ENCODE results near the gene BTBD10.

BTBD10 gene

DNA sequence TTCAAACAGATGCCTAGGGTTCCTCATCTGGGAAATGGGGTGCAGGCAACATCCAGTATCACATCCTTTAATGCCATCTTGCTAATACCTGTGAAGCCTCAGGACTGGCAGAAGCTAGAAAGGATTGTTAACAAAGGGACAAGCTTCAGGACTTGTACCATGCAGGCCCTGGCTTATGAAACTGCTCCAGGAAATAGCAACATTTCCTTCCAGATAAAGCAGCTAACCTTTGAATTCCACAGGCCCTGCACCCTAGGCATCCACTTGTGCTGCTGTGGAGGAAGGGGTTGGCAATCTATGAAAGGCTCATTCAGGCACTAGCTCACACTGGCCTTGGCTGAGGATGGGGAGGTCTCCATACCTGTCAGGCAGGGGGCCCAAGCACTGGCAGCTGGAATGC is 87.2 kb downstream of the BTBD10 start:
- no peak for DNase-seq (ENCODE audit: low read depth in 2 of 2)

DNA sequence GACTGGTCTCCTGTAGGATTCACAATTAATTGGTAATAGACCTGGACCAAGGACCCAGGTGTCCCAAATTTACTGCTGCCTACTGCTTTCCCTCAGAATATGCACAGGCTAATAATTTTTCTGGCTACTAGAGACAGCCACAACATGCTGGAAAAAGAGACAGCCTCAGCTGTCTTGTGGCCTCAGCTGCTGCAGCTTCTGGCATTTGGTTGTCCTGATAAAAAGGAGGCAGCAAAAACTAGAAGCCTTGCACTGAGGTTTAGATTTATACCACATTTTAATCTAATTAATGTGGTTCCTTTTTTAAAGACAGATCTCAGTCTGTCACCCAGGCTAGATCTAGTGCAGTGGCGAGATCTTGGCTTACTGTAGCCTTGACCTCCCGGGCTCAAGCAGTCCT is 89.8 kb downstream of the BTBD10 start:
- DNase-seq (ENCODE audit: low read depth in 2 of 2): no peak

DNA sequence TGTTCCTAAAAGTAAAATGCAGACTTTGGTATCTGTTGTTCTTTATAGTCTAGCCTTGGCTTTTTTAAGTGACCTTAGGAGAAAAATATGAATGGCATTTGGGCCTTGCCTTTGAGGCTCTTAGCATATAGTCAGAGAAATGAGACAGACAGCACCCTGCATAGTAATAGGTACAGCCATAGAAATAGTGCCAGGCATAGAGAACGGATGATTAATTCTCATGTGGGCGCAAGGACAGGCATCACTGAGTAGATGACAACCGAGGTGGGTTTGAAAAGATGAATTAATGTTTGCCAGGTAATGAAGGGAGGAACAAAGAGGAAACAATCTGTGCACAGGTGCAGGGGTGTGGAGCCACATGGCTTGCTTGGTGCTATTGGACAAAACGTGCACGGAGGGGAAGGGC is 95.0 kb downstream of the BTBD10 start:
- DNase-seq (ENCODE audit: low read depth in 2 of 2): no peak

DNA sequence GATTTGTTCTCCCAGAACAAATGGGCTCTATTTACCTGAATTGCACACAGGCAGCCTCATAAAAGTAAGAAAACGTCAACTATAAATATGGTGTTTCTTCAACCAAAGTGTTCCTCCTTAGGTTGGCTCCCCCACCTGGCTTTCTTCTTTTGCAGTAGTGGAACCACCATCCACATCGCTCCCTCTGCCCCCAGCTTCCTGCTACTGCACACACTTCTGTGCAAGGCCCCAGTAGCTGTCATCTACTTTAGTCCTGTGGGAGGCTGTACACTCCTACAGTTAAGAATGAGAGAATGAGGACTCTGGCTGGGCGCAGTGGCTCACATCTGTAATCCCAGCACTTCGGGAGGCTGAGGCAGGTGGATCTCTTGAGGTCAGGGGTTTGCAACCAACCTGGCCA is 95.9 kb downstream of the BTBD10 start:
- no peak for DNase-seq (ENCODE audit: low read depth in 2 of 2)

DNA sequence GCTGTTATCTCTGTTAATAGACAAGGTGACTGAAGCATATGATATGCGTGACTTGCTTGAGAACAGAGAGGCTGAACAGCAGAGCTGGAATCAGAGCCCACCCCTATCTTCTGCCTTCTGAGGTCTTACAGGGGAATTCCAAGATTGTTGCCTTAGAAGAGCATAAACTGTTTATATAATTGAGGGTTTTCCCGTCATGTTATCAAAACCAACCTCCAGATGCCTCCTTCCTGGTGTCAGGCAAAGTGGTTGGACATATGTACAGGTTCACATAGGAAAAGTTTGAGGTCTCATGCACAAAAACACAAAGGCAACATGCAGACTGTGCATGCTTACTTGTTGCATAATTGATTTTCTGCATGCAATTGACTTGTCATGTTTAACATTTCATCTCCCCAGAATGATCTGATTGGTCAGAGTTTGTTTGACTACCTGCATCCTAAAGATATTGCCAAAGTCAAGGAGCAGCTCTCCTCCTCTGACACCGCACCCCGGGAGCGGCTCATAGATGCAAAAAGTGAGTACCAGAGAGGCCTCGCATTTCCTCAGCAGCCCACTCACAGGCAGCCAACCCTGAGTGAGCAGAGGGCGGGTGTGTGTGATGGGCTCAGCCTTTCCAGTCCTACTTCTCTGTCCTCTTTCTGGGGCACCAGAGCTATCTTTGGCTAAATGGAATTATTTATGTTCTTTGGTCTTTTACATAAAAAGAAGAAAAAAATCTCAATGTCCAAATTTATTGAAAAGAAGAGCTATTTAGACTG is 96.6 kb downstream of the BTBD10 start:
- no peak for DNase-seq (ENCODE audit: low read depth in 2 of 2)

DNA sequence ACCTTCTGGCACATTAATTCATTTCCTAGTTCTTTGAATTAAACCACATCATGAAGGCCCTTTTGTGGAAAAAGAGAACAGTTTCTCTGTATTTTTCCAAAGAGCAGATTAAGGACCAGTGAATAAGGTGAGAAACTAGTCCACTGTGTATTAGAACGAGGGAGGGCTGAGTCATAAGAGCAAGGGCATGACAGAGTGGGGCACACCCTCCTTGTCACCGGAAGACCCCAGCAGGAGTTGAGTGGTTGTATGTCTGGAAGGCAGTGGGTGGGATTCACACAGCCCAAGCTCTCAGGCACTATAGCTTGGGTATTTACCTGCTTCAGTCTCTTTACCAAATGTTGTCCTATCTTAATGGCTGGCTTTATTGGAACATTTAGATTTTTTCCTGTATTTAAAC is 98.6 kb downstream of the BTBD10 start:
- no peak for DNase-seq (ENCODE audit: low read depth in 2 of 2)

DNA sequence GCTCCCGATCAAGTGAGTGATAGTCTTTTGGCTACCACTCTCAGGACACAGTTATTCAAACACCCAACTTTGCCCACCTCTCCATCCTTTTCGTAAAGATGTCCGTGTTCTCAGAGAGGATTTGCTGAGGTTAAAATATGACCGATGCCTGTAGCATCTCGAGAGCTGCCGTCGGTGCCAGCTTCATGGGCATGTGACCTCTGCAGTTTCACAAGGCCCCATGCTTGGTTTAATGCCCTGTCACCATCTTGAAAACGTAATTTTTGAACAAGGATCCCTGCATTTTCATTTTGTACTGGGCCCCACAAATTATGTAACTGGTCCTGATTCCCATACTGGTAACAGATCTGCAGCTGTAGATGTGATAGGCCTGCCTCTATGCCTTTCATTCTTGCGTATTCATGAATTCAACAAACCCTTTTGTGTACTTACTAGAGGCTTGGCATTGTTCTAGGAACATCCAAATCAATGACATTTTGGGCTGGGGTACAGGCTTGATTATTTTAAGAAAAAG is 100.4 kb downstream of the BTBD10 start:
- DNase-seq (ENCODE audit: low read depth in 2 of 2): no peak

DNA sequence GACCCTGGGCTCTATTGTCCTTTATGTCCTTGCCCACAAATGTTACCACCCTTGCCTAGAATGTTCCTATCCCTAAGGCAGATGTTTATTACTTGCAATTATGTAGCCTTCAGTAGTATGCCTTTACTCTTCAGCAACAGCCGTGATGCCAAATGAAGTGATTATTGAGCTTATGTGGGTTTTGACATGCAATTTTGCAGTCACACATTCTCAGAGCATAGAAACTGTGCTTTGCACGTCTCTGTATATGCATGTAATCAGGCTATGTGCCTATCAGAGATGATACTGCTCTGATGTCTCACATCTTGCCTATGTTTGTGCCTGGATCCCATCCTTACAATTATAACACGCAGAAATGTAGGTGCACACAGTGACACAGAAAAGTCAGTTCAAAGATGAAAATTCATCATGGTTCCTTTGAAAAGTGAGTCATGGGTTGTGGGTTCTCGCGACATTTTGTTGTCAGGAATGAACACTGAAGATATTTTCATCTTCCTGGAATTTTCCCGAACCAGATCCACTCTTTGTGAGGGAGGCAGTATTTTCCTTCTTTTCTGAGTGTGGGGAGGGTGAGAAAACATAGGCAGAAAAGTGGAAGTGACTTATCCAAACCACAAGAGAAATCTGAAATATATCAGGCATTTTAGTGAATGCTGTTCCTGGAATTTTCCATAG is 104.3 kb downstream of the BTBD10 start:
- DNase-seq (ENCODE audit: low read depth in 2 of 2): no peak

DNA sequence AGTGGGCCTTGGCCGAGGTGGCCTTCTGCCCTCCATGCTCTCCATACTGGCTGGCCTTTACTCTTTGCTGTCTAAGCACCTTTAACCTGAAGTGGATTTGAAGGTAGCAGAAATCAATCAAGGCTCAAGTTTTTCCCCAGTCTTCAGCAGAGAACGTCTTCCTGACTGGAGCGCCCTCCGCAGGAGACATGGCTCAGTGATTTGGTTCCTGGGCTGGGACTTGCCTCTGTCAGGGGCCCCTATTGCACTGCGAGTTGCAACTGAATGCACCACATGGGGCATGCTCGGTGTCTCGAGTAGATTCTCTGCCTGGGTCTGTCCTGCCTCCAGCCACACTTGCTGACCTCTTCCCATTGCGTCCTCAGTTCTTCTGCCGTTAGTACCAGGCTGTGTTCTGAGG is 105.8 kb downstream of the BTBD10 start:
- DNase-seq (ENCODE audit: low read depth in 2 of 2): no peak

DNA sequence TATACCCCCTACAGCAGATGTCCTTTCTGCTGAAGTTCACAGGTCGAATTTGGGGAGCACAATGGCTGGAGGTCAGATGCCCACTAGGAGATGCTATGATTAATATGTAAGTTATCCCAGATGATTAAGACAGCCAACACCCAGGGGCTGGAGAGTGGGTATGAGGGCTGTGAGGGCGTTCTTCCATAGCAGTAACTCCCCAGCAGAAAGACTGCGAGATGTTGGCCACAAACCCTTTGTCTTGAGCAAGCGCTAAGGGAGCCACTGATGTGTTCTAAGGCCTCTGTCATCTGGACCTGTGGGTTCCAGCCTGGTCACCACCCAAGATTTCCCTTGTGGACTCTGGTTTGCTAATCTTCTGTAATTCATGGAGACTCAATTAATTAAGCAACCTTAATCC is 107.8 kb downstream of the BTBD10 start:
- DNase-seq (ENCODE audit: low read depth in 2 of 2): no peak

DNA sequence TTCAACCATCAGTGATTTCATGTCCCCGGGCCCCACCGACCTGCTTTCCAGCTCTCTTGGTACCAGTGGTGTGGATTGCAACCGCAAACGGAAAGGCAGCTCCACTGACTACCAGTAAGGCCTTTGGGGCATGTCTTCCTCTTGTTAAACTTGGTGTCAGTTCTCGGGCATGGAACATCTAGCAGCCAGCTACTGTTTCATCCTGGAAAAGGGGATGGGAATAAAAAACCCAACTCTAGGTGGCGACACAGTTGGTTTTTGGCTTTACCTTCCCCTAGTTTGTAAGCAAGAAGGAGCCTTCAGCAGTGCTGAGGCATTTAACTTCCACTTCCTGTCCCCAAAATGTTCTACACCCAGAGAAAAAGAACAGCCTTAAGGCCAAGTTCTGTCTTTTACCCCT is 108.7 kb downstream of the BTBD10 start:
- DNase-seq (ENCODE audit: low read depth in 2 of 2): no peak

DNA sequence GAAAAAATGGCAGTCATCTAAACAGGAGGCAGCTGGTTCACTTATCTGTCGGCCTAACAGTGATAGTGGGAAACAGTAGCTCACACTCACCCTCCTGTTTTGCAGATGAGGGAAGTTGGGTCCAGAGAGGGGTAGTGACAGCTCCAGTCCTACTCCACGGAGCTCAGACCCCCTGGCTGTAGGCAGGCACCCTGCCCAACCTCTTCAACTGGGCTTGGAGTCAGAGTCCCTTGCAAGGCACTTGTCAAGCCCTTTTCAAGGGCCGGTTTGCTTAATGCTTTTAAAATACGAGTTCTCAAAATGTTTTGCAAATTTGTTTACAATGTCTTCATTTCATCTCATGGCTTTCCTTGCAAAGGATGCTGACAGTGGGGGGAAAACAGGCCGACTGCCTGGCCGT is 110.3 kb downstream of the BTBD10 start:
- no peak for DNase-seq (ENCODE audit: low read depth in 2 of 2)

DNA sequence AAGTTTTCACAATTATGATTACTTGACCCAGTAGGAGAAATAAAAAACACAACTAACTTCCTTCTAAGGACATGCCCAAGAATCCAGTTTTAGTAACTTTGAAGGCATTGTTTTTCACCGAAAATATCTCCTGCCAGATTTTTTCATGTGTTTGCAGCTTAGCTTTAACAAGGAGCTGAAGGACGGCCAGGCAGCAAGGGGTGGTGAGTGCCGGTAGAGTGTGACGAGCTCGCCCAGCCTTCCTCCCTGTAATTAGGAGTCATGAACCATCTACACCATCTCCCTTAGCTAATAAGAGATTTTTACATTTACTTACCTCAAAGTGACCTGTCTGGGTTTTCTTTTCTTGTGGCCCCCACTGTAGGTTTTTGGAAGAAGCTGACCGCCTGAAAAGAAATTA is 113.4 kb downstream of the BTBD10 start:
- DNase-seq (ENCODE audit: low read depth in 2 of 2): no peak

DNA sequence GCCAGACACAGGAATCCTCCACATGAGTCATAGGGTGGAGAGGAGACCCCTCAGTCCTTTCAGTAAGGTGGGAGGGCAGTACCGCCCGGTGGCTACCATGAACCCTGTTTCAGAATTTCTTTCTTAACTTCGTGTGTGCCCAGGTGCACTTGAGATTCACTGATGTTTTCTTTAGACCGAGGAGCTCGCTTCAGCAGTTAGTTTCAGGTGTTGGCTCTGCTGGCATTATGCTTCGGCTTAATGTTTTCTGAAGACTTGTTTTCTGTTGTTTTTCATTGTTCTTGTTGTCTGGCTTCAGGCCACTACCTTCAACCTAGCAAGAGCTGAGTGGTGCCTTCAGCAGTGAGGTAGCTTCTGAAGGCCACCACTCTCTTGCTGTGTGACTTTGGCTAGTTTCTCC is 114.0 kb downstream of the BTBD10 start:
- DNase-seq (ENCODE audit: low read depth in 2 of 2): no peak

DNA sequence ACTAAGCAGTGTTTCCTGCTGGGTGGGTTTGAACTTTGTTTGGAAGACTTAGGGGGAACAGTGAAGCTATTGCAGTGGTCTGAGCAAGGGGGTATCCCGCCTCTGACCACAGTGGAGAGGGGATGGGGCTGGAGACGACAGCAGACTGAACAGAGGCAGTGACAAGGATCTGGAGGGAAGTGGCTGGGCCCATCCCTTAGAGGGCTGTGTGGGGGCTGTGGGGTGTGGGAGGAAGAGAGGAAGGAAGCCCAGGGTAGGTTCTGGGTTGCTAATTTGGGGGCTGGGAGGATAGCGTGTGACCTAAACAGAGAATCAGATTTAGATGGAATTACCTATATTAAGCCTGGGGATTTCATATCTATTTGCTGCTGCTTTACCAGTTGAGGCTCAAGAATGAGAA is 114.7 kb downstream of the BTBD10 start:
- DNase-seq (ENCODE audit: low read depth in 2 of 2): no peak

DNA sequence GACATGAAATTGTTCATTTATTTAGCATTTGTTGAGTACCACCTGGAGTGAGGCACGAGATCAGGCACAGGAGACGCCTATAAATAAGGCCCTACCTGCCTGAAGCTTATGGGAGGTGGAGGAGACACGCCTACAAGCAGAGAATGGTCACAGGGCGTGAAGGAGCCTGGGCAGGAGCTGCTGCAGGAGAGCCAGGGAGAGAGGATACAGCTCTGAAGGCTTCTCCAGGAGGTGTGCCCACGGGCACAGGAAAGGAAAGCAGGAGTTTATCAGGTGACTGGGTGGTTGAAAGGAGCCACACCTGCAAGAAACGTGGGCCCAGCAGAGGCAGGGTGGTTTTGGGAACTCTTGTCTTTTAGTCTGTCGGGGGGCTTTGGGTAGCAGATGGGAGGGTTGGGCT is 115.1 kb downstream of the BTBD10 start:
- DNase-seq (ENCODE audit: low read depth in 2 of 2): no peak

DNA sequence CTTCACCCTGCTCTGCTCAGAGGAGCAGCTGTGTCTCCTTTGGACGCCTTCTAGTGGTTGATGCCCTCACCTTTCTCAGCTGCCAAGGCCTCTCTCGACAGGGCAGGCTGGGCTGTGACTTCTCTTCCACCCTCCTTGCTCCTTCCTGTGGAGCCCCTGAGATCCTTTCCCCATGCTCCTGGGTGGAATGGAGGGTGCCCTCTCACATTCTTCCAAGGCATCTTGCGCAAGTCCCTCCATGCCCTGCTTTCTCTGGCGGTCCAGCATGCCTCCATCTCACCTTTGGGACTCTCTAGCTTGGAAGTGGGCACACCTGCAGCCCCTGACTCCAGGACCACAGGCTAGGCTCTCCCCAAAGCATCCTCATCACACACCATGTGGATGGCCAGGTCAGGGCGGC is 116.6 kb downstream of the BTBD10 start:
- no peak for DNase-seq (ENCODE audit: low read depth in 2 of 2)

DNA sequence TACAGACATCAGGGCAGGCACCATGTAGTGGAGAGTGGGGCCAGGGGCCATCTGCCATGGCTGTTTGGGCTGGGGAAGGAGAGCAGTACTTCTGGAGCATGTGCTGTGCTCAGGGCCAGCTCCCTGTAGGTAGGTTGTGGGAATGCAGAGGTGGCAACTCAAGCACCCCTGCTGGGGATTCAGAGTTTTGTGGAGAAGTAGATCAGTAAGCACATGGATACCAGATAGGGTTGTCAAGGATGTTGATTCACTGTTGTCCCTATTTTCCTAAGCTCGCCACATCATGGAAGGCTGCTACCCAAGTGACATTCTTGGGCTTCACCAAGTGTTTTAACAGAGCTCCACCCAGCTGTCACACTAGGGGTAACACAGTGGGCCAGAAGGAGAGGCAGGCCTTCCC is 118.2 kb downstream of the BTBD10 start:
- DNase-seq (ENCODE audit: low read depth in 2 of 2): no peak

DNA sequence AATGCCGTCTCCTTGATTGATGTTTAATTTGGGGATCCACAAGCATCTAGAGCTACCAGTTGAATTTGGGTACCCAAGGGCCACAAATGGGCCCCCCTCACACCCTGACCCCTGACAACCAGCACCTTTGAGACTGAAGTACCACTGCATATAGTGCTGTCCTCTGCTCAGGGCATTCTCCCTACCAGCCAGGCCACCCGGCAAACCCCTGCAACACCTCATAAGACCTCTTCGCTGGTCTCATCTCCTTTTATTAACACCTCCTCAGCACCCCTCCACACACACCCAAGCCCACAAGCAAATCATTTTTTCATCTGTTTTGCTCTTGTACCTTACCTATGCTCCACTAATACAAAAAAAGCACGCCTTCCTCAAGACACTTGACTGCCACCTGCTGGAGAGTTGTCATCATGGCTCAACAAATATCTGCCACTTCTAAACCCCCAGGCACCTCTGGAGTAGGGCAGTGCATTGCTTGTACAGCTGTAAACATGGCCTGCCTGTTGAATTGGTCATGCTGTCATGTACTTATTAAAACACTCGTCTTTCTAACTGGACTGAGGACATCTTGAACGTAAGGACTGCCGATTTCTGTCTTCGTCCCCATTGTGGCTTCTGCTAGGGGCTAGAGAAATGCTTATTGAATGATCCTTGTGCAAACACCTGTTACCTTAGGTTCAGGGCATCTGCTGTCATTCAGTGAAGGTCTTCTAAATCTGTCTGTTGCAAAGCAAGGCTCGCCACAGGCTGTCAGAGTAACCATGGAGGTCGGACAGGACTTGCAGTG is 118.9 kb downstream of the BTBD10 start:
- peak; percentile 40 to 63 for DNase-seq (ENCODE audit: low read depth in 2 of 2)

DNA sequence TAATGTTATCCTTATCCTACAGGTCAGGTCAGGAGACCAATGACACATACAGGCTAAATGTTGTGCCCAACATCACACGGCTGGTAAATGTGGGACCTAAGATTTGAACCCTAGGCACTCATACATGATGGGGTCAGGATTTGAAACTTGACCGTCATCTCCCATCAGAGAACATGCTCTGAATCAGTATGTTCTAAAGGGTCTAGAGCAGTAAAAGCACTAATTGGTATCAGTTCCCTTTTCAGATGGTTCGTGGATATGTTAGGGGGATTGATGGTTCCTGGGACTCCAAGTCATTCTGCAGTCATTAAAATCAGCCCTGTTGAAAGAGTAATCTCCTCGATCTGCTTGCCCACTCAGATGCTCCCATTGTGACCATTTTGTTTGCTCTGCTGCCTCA is 120.0 kb downstream of the BTBD10 start:
- no peak for DNase-seq (ENCODE audit: low read depth in 2 of 2)

DNA sequence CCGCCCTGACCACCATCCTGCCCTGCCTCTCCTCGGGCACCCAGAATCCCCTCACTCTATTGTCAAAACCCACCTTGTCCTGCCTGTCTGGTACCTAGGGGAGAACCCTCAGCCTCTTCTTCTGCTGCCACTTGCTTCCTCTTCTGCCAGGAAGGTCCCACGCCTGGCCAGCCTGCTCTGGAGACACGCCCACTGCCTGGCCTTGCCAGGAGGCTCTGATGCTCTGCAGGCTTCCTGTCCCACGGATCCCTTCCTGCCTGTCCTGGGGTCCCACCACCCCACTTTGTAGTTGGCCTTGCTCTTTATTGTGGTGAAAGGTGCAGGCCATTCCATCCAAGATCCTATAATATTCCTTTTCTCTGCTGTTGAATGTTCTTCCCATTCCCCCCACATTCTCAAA is 122.0 kb downstream of the BTBD10 start:
- no peak for DNase-seq (ENCODE audit: low read depth in 2 of 2)
